ENCODE results near the gene NECTIN1.

The NECTIN1 gene

DNA sequence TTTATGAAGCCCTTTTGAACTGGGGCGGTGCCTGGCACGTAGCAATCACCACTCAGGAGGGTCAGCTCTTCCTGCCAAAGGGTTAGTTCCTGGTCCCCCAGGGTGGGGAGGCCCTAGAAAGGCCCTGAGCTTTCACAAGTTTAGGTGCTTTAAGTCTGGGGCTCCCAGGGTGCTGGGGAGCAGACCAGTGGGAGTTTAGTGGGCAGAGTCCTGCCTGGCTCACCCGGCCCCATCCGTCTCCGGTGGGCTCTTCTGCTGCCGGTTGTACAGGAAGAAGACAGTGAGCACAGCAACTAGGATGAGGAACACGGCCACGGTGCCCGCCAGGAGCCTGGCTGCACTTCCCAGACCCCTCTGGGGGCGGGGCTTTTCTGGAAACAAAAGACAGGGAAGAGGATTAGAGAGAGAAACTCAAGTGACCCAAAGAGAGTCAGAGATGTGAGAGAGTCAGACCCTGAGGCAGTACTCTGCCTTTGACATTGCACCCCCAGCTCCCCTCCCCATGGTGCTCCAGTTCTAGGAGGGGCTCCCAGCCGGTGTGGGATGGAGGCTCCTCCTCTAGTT, 89.3 kb downstream of the NECTIN1 start:
- TF ChIP-seq, protein P1, sequence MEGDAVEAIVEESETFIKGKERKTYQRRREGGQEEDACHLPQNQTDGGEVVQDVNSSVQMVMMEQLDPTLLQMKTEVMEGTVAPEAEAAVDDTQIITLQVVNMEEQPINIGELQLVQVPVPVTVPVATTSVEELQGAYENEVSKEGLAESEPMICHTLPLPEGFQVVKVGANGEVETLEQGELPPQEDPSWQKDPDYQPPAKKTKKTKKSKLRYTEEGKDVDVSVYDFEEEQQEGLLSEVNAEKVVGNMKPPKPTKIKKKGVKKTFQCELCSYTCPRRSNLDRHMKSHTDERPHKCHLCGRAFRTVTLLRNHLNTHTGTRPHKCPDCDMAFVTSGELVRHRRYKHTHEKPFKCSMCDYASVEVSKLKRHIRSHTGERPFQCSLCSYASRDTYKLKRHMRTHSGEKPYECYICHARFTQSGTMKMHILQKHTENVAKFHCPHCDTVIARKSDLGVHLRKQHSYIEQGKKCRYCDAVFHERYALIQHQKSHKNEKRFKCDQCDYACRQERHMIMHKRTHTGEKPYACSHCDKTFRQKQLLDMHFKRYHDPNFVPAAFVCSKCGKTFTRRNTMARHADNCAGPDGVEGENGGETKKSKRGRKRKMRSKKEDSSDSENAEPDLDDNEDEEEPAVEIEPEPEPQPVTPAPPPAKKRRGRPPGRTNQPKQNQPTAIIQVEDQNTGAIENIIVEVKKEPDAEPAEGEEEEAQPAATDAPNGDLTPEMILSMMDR (IDR thresholded peaks at IDR 0.05; ENCODE audit: low read depth, low read length), result no peak
- no peak overlapping the region for H3K4me3 ChIP-seq (replicated peaks in 1 of 2; ENCODE audit: low read depth in 2 of 2, low read length in 2 of 2)
- DNase-seq (ENCODE audit: low read depth in 2 of 2), result no peak

DNA sequence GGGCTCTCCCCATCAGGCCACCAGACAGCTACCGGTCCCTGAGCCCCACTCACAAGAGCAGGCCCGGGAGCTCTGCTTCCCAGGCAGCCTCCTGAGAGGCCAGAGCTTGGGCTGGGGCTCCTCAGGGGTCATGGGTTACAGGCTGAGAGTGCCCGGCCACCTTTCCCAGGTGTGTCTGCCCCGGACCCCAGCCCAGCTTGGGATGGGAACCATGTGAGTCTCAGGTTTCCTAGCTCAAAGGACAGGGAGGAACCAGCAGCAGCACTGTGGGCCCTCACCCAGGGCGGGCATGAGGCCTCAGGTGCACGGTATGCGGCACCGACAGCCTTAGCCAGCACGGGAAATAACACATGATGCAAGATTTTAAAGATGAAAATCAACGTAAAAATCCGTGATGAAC, 90.1 kb downstream of the NECTIN1 start:
- TF ChIP-seq, protein P1 (IDR thresholded peaks at IDR 0.05; ENCODE audit: low read depth, low read length), result no peak
- DNase-seq (ENCODE audit: low read depth in 2 of 2), result no peak
- H3K4me3 ChIP-seq (replicated peaks in 1 of 2; ENCODE audit: low read depth in 2 of 2, low read length in 2 of 2), result no peak overlapping the region

DNA sequence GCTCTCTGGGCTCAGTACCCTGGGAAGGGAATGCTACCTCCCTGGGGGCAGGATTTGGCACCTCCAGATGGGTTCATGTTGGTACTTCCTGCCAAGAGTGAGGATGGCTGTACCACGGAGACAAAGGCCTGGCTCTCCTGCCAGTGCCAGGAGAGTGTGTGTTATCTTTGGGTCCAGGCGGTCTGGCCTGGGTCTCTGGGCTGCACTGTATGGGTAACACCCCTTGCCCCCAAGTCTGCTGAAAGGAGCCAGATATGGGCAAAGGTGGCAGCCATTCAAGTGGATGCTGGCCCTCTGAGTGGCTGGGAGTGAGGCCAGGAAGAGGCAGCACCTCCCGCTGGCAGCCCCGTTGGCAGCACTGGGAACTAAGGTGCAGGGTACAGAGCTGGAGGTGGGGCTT, 91.5 kb downstream of the NECTIN1 start:
- DNase-seq (ENCODE audit: low read depth in 2 of 2), result no peak
- TF ChIP-seq, protein P1 (IDR thresholded peaks at IDR 0.05; ENCODE audit: low read depth, low read length), result no peak
- H3K4me3 ChIP-seq (replicated peaks in 1 of 2; ENCODE audit: low read depth in 2 of 2, low read length in 2 of 2), result no peak overlapping the region

DNA sequence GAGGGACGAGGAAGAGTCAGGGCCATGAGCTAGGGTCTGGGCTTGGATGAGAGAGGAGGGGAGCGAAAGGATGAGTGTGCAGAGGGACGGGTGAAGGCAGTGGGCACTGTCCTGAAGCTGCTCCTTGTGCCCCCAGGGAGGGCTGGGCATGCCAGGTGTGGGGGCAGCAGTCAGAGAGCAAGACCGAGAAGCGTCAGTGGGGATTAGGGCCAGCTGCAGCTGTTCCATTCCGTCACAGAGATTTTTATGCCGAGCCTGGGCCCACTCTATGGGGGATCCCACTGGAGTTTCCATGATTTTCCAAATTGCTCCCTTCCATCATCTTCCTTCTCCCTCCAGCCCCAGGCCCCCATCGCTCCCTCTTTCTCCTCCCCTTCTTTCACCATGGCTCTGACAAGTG, 93.2 kb downstream of the NECTIN1 start:
- TF ChIP-seq, protein P1 (IDR thresholded peaks at IDR 0.05; ENCODE audit: low read depth, low read length), result no peak
- DNase-seq (ENCODE audit: low read depth in 2 of 2), result no peak
- H3K4me3 ChIP-seq (replicated peaks in 1 of 2; ENCODE audit: low read depth in 2 of 2, low read length in 2 of 2), result no peak overlapping the region

DNA sequence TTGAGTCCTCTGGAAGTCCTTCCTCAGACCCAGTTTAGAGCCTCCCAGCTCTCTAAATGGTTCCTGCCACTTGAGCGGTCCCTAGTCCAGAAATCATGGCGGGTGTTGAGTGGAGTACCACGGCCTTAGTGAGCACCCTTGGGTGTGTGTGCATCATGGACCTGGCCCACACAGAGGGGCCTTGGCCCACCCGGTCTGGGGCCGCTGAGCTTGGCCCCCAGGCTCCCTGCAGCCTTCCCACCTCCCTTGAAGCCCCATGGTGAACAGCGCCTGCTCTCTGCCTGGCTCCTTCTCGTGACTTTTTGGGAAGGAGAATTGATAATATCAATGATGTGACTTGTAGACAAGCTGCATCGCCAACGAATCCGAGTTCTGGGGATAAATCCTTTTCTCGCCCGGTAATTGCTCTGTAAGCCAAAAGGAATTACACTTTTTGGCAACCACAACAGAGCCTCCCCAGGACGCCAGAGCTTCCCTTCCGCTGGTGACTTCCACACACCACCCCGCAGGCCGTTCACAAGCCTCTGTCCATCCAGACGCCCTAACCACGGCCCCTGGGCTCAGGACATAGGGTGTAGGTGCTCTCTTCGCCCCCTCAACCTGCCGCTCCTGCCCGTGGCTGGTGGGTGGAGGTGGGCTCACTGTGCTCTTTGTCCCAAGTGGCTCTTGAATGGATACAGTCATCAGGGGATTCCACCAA, 93.8 kb downstream of the NECTIN1 start:
- TF ChIP-seq, protein P1 (IDR thresholded peaks at IDR 0.05; ENCODE audit: low read depth, low read length), result no peak
- DNase-seq (ENCODE audit: low read depth in 2 of 2), result no peak
- no peak overlapping the region for H3K4me3 ChIP-seq (replicated peaks in 1 of 2; ENCODE audit: low read depth in 2 of 2, low read length in 2 of 2)

DNA sequence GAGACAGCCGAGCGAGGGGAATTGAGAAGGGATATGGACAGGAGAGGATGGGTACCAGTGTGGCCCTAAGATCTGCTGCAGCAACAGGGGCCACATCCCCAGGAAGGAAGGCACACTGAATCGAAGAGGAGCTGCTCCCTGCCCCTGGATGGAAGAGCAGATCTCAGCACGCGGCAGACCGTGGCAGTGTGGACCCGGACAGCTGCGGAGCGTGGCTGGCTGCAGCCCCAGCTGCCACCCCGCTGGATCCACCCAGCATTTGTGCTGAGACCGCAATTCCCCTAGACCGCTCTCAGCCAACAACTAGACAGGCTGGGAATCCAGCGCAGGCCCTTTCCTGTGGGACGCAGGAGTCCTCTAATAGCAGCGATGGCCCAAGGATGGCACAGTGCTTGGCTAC, 94.7 kb downstream of the NECTIN1 start:
- TF ChIP-seq, protein P1 (IDR thresholded peaks at IDR 0.05; ENCODE audit: low read depth, low read length), result no peak
- DNase-seq (ENCODE audit: low read depth in 2 of 2), result no peak
- H3K4me3 ChIP-seq (replicated peaks in 1 of 2; ENCODE audit: low read depth in 2 of 2, low read length in 2 of 2), result no peak overlapping the region

Data from cardiac fibroblast (primary cell).